Glomerular endothelial cell (primary cell): Measurements from ENCODE around the gene APBA3. TPM values are rescaled to one million over a fixed set of nuclear protein-coding genes. Genes with fewer than 3 reads are reported as not detected.

Source experiments
- DNase-seq: peaks from one replicate; pipeline ENCODE4 v3.0.0-alpha.2; 2011; ENCODE audit warnings: low read depth, low spot score; ENCODE audit errors: extremely low read depth
- total RNA-seq: library from RNA; depleted of rRNA; stranded (reverse); fragments of >200 nt; gene quantifications from 2 replicates; pipeline ENCODE4 v1.2.3, GENCODE V29; 2015

Gene APBA3
- total RNA-seq, 1 donor from 2014 or later, result 50.1 TPM

DNA sequence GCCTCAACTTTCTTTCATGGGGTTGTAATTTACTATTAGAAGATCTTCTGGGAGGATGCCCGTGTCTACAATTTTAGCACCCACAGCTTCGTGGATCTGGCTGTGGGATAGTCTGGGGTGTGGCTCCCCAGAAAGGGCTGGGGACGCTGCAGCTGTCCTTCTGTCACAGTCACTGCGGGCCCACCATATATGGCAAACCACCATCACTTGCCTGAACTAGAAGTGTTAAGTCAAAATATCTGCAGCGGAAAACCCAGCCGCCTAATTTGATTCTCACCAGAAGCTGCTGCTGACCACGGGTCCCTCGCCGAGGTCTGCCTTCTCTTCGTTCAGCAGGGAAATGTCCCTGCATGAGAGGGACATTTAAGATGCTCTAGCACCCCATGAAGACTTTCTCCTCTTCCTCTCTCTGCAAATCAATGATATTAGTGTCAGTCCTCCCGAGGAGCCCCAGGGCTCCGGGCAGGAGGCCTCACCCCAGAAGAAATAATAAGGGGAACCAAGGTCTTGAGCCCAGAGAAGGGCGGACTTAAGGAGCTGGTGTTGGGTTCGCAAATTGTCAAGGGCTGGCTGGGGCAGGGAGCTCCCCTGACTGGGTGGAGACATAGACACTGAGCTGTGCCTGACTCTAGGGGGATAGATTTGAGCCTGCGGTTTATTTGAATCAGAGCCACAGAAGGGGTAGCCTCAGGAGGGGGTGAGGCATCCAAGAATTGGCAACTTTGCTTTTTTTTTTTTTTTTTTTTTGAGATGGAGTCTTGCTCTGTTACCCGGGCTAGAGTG, 27.7 kb upstream of the APBA3 start:
- DNase-seq, result no peak

DNA sequence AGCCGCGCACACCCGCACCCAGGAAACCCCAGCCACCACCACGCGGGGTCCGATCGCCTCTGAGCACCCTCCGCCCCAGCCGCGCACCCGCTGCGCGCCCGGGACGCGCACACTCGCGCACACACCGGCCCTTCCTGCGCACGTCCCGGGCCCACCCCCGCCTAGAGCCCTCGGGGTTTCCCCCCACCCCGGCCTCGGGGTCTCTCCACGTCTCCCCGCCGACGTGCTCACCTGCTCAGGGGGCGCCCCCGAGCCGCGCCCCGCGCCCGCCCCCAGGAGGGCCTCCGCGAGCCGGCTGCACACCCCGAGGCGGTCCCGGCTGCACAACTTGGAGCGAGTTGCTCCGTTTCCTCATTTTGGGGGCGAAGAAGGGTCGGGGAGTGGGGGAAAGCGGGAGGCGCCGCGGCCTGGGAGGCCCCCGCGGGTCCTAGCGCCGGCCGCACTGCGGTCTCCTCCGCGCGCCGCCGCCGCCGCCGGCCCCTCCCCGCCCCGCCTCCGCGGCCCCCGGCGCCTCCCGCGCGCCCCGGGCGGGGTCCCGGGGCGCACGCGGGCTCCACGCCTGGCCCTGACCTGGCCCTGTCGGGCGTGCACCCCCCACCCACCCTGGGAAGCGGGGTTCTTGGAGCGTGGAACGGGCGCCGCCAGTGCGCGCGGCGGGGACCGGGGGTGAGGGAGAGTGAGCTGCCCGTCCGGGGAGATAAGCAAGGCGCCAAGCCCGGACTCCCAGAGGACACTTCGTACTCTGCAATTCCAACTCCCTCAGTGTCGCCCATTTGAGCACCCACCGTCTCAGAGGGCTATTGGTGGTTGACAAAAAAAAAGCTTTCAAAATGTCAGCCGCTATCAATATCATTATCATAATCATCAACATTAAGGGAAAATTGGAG, 24.7 kb upstream of the APBA3 start, which contains the start of gene MATK:
TSS of gene MATK (minus strand) at position 444 of the 887 bp plus-strand sequence. CDS start 1,246 bp downstream, outside the sequence.
- DNase-seq, result no peak

DNA sequence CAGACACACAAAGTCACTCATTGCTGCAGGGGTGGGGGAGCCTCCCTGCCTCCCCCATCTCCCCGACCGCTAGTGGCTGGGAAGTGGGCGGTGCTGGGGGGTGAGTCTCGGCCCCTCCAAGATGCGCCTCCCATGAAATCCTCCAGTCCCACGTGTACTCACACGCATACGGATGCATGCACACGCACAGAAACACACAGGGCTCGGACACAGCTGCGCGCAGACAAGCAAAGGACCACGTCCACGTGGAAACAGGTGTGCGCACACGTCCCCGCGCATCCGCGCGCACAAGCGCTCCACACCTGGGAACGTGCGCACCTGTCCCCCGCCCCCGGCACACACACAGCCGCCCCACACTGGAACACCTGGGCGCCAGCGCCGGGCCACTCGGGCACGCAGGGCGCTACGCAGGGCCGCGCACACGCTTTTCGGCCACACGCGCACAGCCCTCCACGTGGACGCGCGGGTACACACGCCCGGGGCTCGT, 24.0 kb upstream of the APBA3 start:
- DNase-seq, result no peak

DNA sequence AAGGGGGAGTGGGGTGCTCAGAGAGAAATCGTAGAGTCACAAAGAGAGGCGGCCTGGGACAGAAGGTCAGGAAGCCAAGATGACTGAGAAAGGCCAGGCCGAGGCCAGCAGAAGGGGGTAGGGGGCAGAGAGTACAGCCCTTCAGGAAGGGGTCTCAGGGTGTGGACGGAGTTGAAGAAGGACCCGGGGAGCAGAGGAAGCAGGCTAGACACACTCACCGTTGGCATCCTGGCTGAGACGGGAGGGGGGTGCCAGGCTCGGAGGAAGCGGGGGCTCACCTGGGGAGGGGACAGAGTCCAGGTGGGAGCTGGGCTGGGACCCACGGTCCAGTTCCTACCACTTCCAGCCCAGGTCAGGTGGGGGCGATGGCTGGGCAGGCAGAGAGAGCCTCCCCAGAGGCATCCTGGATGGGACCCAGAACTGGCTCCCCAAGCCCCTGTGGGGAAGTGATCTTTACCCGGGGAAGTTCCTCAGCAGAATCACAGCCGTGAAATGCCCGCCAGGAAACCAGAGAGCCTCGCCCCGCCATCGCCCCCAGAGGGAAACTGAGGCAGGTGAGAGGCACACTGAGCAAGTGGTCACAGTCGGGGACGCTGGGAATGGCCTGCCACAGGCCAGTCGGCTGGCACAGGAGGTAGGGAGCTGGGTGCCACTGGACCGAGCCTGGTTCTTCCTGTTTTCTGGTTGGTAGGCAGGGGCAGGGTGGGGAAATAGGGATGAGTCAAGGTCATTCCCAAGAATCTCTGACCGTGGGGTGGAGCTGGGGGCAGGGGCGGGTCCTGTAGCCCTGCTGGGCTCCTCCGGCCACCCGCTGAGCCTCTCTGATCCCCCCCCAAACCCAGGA, 23.3 kb upstream of the APBA3 start:
- no peak for DNase-seq

DNA sequence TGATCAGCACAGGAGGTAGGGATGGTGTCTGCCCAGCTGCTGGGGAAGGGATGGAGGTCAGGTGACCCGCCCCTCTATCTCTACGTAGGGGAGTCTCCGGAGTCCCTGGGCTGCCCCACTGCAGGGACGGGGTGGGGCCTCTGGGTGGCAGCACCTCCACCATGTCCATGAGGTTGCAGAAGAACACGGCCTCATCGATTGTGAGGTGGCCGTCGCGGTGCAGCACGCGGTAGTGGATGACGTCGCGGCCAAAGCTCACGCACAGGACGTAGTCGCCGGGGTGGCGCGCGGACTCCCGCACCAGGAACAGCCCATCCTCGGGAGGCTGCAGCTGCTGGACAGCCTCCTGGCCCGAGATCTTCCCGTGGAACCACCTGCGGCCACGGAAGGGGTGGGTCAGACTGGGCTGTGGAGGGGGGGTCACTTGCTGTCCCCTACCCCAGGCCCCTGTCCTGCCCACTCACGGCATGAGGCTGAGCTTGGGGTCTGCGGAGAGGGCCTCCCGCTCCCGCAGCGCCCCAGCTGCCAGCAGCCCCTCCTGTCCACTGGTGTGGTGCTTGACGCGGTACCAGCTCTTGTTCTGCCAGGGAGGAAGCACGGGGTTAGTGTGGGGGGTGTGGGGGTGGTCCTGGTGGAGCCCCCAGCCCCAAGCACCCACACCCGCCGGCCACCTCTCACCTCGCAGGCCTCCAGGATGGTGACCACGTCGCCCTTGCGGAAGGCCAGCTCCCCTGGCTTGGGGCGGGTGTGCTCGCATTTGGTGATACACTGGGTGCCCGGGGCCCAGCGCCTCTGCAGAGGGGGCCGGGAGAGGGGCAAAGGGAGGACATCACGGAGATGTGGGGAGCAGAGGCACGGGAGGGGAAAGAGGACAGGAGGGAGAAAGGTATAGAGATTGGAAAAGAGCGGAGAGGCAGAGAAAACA, 22.4 kb upstream of the APBA3 start:
- DNase-seq, result no peak

DNA sequence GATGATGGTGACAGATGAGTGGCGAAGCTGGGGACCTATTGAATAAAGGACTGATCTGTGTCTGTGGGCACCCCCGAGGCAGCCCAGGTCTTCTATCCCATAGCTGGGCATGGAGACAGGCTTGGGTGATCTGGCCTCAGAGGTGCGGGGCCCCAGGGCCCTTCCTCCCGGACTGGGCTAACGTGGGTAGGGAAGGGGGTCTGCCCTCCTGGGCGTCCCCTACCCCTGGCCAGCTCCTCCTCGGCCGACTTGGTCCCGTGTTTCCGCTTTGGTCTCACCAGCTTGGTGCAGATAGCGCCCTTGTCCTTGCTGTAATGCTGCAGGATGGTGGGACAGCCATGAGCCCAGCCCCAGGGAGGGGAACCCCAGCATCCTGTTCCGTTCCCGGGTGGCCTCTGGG, 21.4 kb upstream of the APBA3 start:
- no peak for DNase-seq

DNA sequence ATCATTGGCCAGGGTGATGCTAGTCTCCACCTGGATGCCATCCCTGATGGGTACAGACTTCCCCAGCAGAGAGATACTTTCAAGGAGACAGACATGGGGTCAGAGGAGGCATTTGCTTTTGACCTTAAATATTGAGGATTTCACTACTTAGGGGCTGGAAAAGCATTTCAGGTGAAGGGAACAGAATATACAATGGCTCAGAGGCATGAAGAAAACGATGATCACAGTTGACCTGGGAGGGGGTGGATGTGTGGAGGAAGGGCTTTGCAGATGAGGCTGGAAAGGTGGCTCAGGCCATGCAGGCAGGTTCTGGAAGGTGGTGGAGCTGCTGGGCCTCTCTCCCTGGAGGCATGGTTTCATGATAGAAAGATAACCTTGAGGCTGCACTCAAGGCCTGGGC, 20.8 kb upstream of the APBA3 start:
- no peak for DNase-seq

DNA sequence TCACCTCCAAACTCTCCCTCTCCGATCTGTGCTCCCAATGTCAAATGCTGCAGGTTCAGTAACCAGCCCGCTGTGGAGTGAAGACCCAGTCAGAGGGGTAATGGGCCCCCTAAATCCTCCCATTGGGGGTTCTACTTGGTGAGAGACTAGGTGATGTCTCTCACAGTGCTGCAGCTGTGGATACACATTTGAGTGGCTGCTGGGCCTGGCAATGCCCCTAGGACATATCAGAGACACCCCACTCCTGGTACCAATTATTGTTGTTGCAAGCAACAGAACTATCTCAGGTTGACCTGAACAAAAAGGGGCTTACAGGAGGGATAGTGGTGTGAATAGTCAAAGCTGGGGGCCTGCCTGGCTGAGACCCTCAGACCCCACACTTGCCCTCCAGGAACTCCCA, 20.1 kb upstream of the APBA3 start:
- DNase-seq, result no peak

DNA sequence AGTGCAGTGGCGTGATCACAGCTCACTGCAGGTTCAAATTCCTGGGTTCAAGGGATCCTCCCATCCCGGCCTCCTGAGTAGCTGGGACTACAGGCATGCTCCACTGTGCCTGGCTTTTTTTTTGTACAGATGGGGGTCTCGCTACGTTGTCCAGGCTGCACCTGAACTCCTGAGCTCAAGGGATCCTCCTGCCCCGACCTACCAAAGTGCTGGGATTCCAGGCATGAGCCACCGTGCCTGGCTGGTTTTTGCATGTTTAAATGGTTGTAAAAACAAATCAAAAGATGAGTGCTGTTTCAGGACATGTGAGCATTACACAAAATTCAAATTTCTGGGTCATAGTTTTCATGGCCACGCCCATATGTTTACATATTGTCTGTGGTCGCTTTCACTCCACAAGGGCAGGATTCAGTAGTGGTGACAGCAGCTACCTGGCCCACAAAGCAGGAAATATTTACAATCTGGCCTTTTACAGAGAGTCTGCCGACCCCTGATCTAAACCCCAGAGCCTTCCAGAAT, 19.4 kb upstream of the APBA3 start:
- no peak for DNase-seq

DNA sequence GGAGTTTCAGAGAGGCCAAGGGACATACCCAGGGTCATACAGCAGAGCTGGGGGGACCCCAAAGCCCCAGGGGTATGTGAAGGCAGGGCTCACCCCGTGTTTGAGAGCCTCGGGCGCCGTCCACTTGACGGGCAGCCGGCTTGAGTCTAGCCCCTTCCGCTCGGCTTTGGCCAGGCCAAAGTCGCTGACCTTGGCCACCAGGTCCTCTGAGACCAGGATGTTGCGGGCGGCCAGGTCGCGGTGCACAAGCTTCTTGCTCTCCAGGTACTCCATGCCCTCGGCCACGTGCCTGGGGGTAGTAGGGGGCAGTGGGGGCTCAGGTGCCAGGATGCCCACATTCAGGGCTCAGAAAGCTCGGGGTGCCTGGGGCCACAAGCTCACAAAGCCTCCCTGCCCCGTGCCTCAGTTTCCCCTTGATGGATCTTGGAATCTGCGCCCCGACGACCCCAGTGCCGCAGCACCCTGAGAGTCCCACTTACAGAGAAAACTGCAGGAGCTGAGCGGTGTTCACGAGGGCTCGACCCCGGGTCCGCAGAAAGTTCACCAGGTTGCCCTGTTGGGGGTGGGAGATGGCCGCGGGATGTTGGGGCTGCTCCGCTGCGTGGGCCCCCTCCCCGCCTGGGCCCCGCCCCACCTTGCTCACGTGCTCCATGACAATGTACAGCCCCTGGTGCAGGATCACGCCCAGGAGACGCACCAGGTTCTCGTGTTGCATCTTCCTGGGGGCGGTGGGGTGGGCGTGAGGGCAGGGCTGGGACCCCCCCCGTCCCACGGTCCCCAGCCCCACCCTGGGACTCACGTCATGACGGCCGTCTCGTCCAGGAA, 17.6 kb upstream of the APBA3 start:
- DNase-seq, result no peak

DNA sequence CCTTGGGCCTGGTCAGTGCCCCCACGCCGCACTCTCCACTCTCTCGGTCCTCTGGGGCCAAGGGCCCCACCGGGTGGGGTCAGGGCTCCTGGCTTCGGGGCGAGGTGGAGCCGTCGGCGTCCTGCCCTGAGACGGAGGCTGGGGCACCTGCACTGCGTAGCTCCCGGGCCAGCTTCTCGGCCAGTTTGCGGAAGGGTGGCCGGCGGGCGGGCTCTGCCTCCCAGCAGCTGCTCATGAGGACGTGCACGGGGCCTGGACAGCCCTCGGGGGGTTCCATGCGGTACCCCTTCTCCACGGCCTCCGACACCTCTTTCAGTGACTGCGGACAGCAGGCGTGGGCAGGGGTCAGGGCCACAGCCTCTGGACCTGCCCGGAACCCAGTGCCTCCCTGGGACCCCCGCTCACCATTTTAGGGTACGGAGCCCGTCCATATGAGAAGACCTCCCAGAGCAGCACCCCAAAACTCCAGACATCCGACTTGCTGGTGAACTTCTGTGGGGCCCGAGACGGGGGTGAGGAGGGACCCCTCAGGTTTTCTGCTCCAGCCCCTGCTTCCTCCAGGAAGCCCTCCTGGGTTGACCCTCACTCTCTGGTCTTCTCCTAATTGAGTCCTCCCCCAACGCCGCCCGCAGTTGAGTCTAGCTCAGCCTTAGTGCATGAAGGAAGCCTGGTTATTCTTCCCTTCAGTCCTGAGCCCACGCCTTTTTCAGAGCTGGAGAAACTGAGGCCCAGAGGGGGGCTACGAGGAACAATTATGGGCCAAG, 16.8 kb upstream of the APBA3 start:
- DNase-seq, result no peak

DNA sequence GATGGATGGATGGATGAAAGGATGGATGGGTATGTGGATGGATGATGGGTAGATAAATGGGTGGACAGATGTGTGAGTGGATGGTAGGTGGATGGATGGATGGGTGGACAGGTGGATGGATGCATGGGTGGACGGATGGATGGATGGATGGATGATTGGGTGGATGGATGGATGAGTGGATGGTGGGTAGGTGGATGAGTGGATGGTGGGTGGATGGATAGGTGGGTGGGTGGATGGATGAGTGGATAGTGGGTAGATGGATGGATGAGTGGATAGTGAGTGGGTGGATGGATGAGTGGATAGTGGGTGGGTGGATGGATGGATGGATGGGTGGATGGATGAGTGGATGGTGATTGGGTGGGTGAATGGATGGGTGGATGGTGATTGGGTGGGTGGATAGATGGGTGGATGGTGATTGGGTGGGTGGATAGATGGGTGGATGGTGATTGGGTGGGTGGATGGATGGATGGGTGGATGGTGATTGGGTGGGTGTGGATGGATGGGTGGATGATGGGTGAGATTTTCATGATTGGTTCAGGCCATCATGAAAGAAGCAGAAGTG, 15.1 kb upstream of the APBA3 start:
- DNase-seq, result no peak

DNA sequence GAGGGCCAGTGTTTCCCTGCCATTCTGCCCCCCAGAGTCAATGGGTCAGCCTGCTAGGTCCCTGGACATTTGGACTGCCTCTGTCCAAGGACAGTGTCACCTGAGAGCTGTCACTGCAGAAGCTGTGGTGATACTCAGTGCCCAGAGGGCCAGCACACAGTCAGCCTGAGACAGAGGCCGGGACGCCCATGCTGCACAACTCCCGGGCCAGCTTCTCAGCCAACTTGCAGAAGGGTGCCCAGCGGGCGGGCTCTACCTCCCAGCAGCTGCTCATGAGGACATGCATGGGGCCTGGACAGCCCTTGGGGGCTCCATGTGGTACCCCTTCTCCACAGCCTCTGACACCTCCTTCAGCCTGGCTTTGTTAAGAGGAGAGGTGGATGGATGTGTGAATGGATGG, 14.3 kb upstream of the APBA3 start:
- DNase-seq, result no peak

DNA sequence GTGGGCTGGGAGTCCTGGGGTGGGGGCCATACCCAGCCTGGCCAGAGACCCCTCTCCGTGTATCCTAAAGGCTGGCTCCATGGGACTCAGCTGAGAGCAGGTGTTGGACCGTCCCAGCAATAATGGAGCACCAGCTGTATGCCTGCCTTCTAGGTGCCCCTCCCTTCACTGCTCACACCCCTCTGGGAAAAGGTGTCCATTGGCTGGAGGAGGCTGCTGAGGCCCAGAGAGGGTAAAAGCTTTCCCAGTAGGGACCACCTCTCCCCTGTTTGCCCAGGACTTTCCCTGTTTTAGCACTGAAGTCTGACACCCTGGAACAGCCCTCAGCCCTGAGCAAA, 13.9 kb upstream of the APBA3 start:
- DNase-seq, result no peak

DNA sequence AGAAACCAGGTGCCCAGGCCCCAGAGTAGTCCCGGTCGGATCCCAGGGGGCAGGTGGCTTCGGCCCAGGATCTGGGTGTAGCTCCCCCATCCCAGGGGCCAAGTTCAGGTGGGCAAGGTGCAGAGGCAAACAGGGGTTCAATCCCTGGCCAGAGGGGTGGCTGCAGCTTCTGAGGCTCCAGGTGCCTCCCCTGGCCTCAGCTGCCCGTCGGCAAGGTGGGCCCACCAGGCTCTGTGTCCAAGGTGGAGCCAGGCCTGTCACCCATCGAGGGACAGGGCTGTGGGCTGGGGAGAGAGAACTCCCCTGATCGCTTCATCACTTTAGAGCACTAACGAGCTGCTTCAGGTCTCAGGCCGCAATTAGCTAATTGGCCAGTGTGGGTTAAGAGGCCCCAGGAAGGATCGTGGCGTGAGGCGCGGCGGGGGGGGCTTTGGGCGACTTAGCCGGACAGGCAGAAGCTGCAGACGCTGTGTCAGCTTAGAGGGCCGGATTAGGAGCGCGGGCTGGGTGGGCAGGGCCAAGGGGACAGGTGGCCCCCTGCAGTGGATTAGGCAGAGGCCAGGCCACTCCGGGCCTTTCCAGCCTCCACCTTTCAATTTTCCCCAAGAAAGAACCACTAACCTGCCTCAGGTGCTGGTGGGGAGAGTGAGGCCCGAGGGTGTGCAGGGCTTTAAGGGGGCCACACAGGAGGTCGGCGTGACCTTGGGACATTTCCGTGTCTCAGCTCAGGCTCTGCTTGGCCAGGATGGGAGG, 13.3 kb upstream of the APBA3 start:
- DNase-seq, result no peak

DNA sequence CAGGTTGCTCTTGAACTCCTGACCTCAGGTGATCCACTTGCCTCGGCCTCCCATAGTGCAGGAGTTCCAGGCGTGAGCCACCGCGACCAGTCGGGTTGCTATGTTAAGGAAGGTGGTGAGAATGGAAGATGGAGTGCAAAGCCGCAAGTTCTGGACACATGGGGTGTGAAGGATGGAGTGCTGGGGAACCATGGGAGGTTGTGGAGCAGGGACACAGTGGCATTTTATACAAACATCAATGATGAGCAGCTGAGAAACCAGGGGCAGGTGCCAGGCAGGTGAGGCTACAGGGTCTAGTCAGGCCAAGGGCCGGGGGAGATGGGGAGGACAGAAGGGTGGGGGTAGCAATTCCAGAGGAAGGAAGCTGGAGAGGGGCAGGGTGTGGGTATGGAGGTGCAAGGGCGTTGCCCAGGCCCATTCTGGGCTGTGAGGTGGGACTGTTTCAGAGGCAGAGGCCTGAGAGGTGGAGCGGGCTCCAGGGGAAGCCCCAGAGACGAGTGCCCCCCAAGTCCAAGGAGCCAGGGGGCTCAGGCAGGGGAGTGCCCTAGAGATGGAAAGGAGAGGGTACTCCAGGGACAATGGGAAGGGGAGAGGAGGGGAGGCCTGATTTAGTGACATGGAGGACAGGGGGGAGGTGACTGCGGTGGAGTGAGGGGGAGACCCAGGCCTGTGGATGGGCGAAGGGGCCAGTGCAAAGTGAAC, 12.5 kb upstream of the APBA3 start:
- no peak for DNase-seq
